Trophoblast cell (in vitro differentiated cells and primary cell): ENCODE data around the gene PODXL.

Experiments used
- DNase-seq, 2 donors: peaks; one replicate each; pipeline ENCODE4 v3.0.0-alpha.2; 2016
- H2AFZ ChIP-seq: 2 replicates; pipeline ENCODE4 v1.6.1; 2013; ENCODE audit warnings: low read length, moderate library complexity, mild to moderate bottlenecking; ENCODE audit not compliant: insufficient read depth, poor library complexity
- H2AK5ac ChIP-seq: 2 replicates; pipeline ENCODE4 v1.6.1; 2013; ENCODE audit warnings: mild to moderate bottlenecking, low read length
- H2BK120ac ChIP-seq: 2 replicates; pipeline ENCODE4 v1.6.1; 2013; ENCODE audit warnings: low read length, mild to moderate bottlenecking, moderate library complexity; ENCODE audit not compliant: insufficient read depth, poor library complexity
- H2BK12ac ChIP-seq: 2 replicates; pipeline ENCODE4 v1.6.1; 2013; ENCODE audit warnings: mild to moderate bottlenecking, low read length, moderate library complexity
- H2BK5ac ChIP-seq: 2 replicates; pipeline ENCODE4 v1.6.1; 2013; ENCODE audit warnings: low read length, low read depth, moderate library complexity, mild to moderate bottlenecking; ENCODE audit not compliant: poor library complexity
- H3K14ac ChIP-seq: 2 replicates; pipeline ENCODE4 v1.6.1; 2013; ENCODE audit warnings: mild to moderate bottlenecking, low read length
- H3K18ac ChIP-seq: 2 replicates; pipeline ENCODE4 v1.6.1; 2013; ENCODE audit warnings: mild to moderate bottlenecking, low read length
- H3K23ac ChIP-seq: 2 replicates; pipeline ENCODE4 v1.6.1; 2013; ENCODE audit warnings: low read length
- H3K27ac ChIP-seq: 2 replicates; pipeline ENCODE4 v1.5.1; 2013; ENCODE audit warnings: low read depth, mild to moderate bottlenecking, inconsistent platforms, low read length, moderate library complexity
- H3K27me3 ChIP-seq: 2 replicates; pipeline ENCODE4 v1.6.1; 2013; ENCODE audit warnings: inconsistent platforms, mild to moderate bottlenecking, low read length, moderate library complexity; ENCODE audit not compliant: insufficient read depth
- H3K36me3 ChIP-seq, 2 experiments: 1 replicate in 1 of 2; 2 replicates in 1 of 2; pipeline ENCODE4 v1.6.1; 2013; ENCODE audit warnings: low read length in 2 of 2, mild to moderate bottlenecking in 2 of 2, moderate library complexity in 1 of 2; ENCODE audit not compliant: insufficient read depth in 2 of 2, control insufficient read depth in 1 of 2
- H3K4ac ChIP-seq: 2 replicates; pipeline ENCODE4 v1.6.1; 2013; ENCODE audit warnings: low read depth, mild to moderate bottlenecking, low read length, moderate library complexity
- H3K4me1 ChIP-seq, 2 experiments: 1 replicate in 1 of 2; 2 replicates in 1 of 2; pipeline ENCODE4 v1.6.1; 2013; ENCODE audit warnings: low read length in 2 of 2, mild to moderate bottlenecking in 2 of 2, moderate library complexity in 1 of 2; ENCODE audit not compliant: insufficient read depth in 2 of 2, control insufficient read depth in 1 of 2
- H3K4me2 ChIP-seq: 2 replicates; pipeline ENCODE4 v1.6.1; 2013; ENCODE audit warnings: inconsistent platforms, mild to moderate bottlenecking, low read length, moderate library complexity
- H3K4me3 ChIP-seq: 2 replicates; pipeline ENCODE4 v1.5.1; 2013; ENCODE audit warnings: mild to moderate bottlenecking, low read depth, low read length, inconsistent platforms
- H3K79me1 ChIP-seq: one replicate; pipeline ENCODE4 v1.6.1; 2013; ENCODE audit warnings: low read length
- H3K79me2 ChIP-seq: 2 replicates; pipeline ENCODE4 v1.6.1; 2013; ENCODE audit warnings: low read length, mild to moderate bottlenecking; ENCODE audit not compliant: control insufficient read depth, insufficient read depth, poor library complexity
- H3K9ac ChIP-seq: 2 replicates; pipeline ENCODE4 v1.6.1; 2013; ENCODE audit warnings: mild to moderate bottlenecking, low read length
- H3K9me3 ChIP-seq: 2 replicates; pipeline ENCODE4 v1.6.1; 2013; ENCODE audit warnings: low read depth, mild to moderate bottlenecking, control low read depth, inconsistent platforms, low read length; ENCODE audit not compliant: insufficient read depth
- H4K12ac ChIP-seq: 2 replicates; pipeline ENCODE4 v1.6.1; 2013; ENCODE audit warnings: low read depth, mild to moderate bottlenecking, low read length, moderate library complexity
- H4K8ac ChIP-seq: 2 replicates; pipeline ENCODE4 v1.6.1; 2013; ENCODE audit warnings: low read depth, mild to moderate bottlenecking, low read length, moderate library complexity
- H4K91ac ChIP-seq: one replicate; pipeline ENCODE4 v1.6.1; 2013; ENCODE audit warnings: low read depth, mild to moderate bottlenecking, low read length, moderate library complexity
- WGBS: extraction: QIAGEN DNeasy Blood & Tissue Kit; methylation state at CpG from one replicate; pipeline ENCODE4 v1.1.7; 2013; ENCODE audit warnings: missing lambda C conversion rate; ENCODE audit not compliant: insufficient read length, insufficient coverage; ENCODE audit errors: extremely low coverage; 5-methylcytosine and 5-hydroxymethylcytosine counted together

PODXL gene

DNA sequence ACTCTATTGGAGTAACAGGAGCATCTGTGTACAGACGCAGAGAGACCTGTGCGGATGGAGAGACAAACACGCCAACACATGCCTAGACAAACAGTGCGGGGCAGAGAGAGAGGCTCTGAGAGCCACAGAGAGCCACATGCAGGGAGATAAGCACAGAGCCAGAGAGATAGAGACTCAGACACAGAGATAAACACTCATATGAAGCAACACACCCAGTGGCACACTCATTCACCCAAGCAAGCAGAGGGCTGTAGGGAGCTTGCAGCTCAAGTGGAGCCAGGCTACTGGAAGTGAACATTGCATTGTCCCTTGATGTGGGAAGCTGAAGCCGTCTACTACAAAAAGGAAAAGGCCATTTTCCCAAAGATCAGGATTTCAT lies 46.6 kb upstream of the PODXL start:
- Histone ChIP-seq H3K18ac (peak overlapping the region; percentile 35), H3K9me3 (no peaks in the 10 kb centered on the region), H3K4me2 (no peak overlapping the region), H3K79me1 (peaks cover 19% of the 10 kb centered on the region), H2AK5ac (no peak overlapping the region), H3K23ac (no peak overlapping the region), H4K91ac (peak overlapping the region; percentile 59), H2BK120ac (peak overlapping the region; percentile 13), H3K36me3 (no peaks in the 10 kb centered on the region), H2AFZ (no peak overlapping the region), H3K4me3 (no peak overlapping the region), H3K4me1 (peaks cover 45 to 61% of the 10 kb centered on the region in 2 experiments), H3K27me3 (no peaks in the 10 kb centered on the region), H2BK12ac (peak overlapping the region; percentile 51), H3K14ac (peak overlapping the region; percentile 51), H4K8ac (peak overlapping the region; percentile 1), H3K9ac (no peak overlapping the region), H3K27ac (peak overlapping the region; percentile 43), H2BK5ac (no peak overlapping the region), H4K12ac (no peak overlapping the region), H3K4ac (no peak overlapping the region), H3K79me2 (no peaks in the 10 kb centered on the region)
- no peak for DNase-seq
- WGBS = no CpG with 5 or more reads among the region's 5 CpGs

DNA sequence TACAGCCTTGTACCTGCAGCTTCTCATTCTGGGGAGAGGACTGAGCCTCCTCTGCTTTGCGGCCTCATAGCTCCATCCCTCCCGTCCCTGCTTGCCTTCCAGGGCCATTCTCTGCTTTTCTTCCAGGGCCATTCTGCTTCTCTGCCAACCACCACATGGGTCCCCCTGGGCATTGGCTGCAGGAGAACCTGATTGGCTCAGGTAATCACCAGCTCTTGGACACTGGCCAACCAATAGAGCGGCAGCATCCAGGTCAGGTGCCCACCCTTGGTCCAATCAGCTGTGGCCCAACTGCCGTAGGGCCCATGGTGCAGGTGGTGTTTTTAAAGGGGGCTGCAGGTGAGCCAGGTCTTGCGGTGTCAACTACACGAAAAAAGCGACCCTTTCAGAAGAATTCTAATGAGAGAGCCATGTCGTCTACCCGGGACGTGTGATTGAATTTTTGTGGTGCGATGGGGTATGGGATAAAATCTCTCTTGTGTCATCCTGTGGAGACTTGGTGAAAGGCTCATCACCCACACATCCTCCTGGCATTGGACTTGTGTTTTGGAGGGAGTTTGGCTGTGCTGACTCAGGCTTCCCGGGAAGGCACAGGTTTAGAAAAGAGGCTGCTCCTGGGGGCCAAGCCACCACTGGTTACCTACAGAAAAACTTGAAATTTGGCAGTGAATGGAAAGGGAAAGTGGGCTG lies 46.0 kb upstream of the PODXL start:
- Histone ChIP-seq H3K36me3 (no peaks in the 10 kb centered on the region), H2AFZ (no peak overlapping the region), H3K4me1 (peaks cover 41 to 56% of the 10 kb centered on the region in 2 experiments), H4K8ac (peak overlapping the region; percentile 1), H4K91ac (peak overlapping the region; percentile 69), H2BK12ac (peak overlapping the region; percentile 51), H2AK5ac (peak overlapping the region; percentile 22), H3K4me2 (no peak overlapping the region), H3K23ac (no peak overlapping the region), H3K79me1 (peaks cover 14% of the 10 kb centered on the region), H3K27ac (peak overlapping the region; percentile 43), H3K27me3 (no peaks in the 10 kb centered on the region), H2BK5ac (peak overlapping the region; percentile 15), H4K12ac (no peak overlapping the region), H3K18ac (no peak overlapping the region), H2BK120ac (peak overlapping the region; percentile 44), H3K9ac (peak overlapping the region; percentile 26), H3K79me2 (no peaks in the 10 kb centered on the region), H3K4ac (peak overlapping the region; percentile 1), H3K14ac (peak overlapping the region; percentile 51), H3K9me3 (no peaks in the 10 kb centered on the region), H3K4me3 (no peak overlapping the region)
- no CpG with 5 or more reads among the region's 12 CpGs for WGBS
- DNase-seq = no peak

DNA sequence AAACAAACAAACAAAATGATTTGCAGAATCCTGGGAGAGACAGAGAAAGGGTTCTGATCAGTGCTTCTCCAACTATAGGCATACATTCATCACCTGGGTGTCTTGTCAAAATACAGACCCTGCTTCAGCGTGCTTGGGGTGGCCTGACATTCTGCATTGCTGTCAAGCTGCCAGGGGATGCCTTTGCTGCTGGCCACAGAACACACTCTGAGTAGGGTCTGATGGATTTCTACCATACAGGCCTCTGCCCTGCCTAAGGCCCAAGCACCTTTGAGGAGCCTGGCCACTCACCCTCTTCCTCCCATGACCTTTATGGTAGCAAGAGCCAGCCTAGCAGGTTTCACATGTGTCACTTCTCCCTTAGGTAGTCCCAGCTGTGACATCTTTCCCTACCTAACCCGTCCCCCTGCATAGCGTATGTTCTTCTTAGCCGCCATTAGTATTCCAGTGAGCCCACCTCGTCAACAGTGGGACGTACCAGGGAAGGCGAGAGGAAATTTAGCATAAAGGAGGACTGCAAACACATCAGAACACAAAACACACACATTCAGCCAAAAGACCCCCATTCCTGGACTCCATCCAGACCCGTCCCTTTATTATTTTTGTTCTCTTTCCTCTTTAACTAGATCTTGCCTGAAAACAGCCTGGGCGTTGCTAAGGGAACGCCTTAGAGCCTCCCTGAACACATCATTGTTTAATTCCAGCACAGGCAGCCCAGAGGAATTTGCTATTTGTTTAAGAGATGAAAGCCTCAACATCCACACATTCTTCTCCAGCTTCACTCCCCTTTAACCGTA lies 43.9 kb upstream of the PODXL start:
- H4K12ac ChIP-seq = no peak overlapping the region

DNA sequence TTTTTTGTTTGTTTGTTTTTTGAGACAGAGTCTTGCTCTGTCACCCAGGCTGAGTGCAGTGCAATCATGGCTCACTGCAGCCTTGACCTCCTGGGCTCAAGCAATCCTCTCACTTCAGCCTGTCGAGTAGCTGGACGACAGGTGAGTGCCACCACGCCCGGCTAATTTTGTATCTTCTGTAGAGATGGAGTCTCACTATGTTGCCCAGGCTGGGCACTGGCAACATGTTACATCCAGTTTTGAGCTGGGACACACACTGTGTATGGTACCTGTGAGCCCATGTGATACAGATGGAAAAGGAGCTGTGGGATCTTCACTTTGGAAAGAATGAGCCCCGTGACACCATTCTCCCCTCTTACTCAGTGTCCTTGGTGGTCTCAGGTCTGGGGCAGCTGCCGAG lies 40.4 kb upstream of the PODXL start:
- Histone ChIP-seq H3K14ac (no peak overlapping the region), H3K27ac (no peak overlapping the region), H4K8ac (no peak overlapping the region), H4K12ac (no peak overlapping the region), H3K4me1 (peaks cover 12 to 14% of the 10 kb centered on the region in 2 experiments), H3K4ac (no peak overlapping the region), H3K9ac (no peak overlapping the region), H2BK12ac (no peak overlapping the region), H3K23ac (no peak overlapping the region), H2AFZ (no peak overlapping the region), H3K79me2 (no peaks in the 10 kb centered on the region), H2BK120ac (no peak overlapping the region), H4K91ac (no peak overlapping the region), H2BK5ac (no peak overlapping the region), H3K27me3 (no peaks in the 10 kb centered on the region), H3K79me1 (peaks cover 1% of the 10 kb centered on the region), H3K9me3 (no peaks in the 10 kb centered on the region), H3K36me3 (no peaks in the 10 kb centered on the region), H2AK5ac (no peak overlapping the region), H3K4me2 (no peak overlapping the region), H3K18ac (no peak overlapping the region), H3K4me3 (no peak overlapping the region)
- WGBS = no CpG with 5 or more reads among the region's 6 CpGs
- DNase-seq = no peak

More for the DNA sequence above, 43.9 kb upstream of the PODXL start:
- Histone ChIP-seq H3K4me1 (peaks cover 31 to 38% of the 10 kb centered on the region in 2 experiments), H3K18ac (no peak overlapping the region), H3K14ac (no peak overlapping the region), H3K79me2 (no peaks in the 10 kb centered on the region), H4K91ac (no peak overlapping the region), H2BK12ac (peak overlapping the region; percentile 19), H4K8ac (no peak overlapping the region), H3K27me3 (no peaks in the 10 kb centered on the region), H2BK5ac (no peak overlapping the region), H3K4me2 (no peak overlapping the region), H3K9me3 (no peaks in the 10 kb centered on the region), H2AK5ac (no peak overlapping the region), H3K36me3 (no peaks in the 10 kb centered on the region), H3K27ac (no peak overlapping the region), H2BK120ac (no peak overlapping the region), H3K4ac (no peak overlapping the region), H2AFZ (no peak overlapping the region), H3K23ac (no peak overlapping the region), H3K4me3 (no peak overlapping the region), H3K79me1 (peaks cover 11% of the 10 kb centered on the region), H3K9ac (no peak overlapping the region)
- DNase-seq = no peak
- no CpG with 5 or more reads among the region's 11 CpGs for WGBS
